Neural cell (in vitro differentiated cells): Measurements from ENCODE around the gene GHITM. TPM values are rescaled to one million over a fixed set of nuclear protein-coding genes. Genes with fewer than 3 reads are reported as not detected.

Experiments
- H2AFZ ChIP-seq: fragments of 200-600, 300-800 bp; sonication (generic), shearing (Covaris generic); 2 replicates; pipeline ENCODE4 v1.6.0; 2014; ENCODE audit warnings: low read depth, mild to moderate bottlenecking, antibody characterized with exemption, low read length, moderate library complexity
- H3F3A ChIP-seq: fragments of 200-600 bp; shearing (Covaris generic); 2 replicates; pipeline ENCODE4 v1.6.1; 2016; ENCODE audit warnings: mild to moderate bottlenecking, moderate library complexity, mixed read lengths, antibody characterized with exemption, low read length; ENCODE audit not compliant: insufficient read depth, poor library complexity, severe bottlenecking
- H3K27ac ChIP-seq: fragments of 200-600, 300-800 bp; sonication (generic), shearing (Covaris generic); 2 replicates; pipeline ENCODE4 v1.5.1; 2014; ENCODE audit warnings: mild to moderate bottlenecking, low read length, moderate library complexity
- H3K27me3 ChIP-seq: fragments of 300-800, 200-600 bp; sonication (generic), shearing (Covaris generic); 2 replicates; pipeline ENCODE4 v1.6.0; 2014; ENCODE audit warnings: mild to moderate bottlenecking, low read depth, low read length, moderate library complexity; ENCODE audit not compliant: insufficient read depth
- H3K36me3 ChIP-seq: fragments of 300-800, 200-600 bp; sonication (generic), shearing (Covaris generic); 2 replicates; pipeline ENCODE4 v1.5.1; 2014; ENCODE audit warnings: mild to moderate bottlenecking, antibody characterized with exemption, low read length, moderate library complexity; ENCODE audit not compliant: insufficient read depth
- H3K4me2 ChIP-seq: fragments of 300-800, 200-600 bp; sonication (generic), shearing (Covaris generic); 2 replicates; pipeline ENCODE4 v1.6.0; 2014; ENCODE audit warnings: mild to moderate bottlenecking, low read length
- H3K4me3 ChIP-seq: fragments of 300-800, 200-600 bp; sonication (generic), shearing (Covaris generic); 2 replicates; pipeline ENCODE4 v1.5.1; 2014; ENCODE audit warnings: mild to moderate bottlenecking, low read length, moderate library complexity
- H3K79me2 ChIP-seq: fragments of 200-600 bp; shearing (Covaris generic); replicated peaks from 2 replicates; pipeline ENCODE4 v1.6.0; 2014; ENCODE audit warnings: mild to moderate bottlenecking, low read length, moderate library complexity; ENCODE audit not compliant: insufficient read depth
- H3K9ac ChIP-seq: fragments of 300-800, 200-600 bp; sonication (generic), shearing (Covaris generic); 2 replicates; pipeline ENCODE4 v1.6.1; 2016; ENCODE audit warnings: mild to moderate bottlenecking, low read length, mixed read lengths
- H3K9me2 ChIP-seq: fragments of 200-600 bp; shearing (Covaris generic); 2 replicates; pipeline ENCODE4 v1.6.1; 2016; ENCODE audit warnings: mild to moderate bottlenecking, low read length, mixed read lengths; ENCODE audit not compliant: insufficient read depth
- H3K9me3 ChIP-seq: fragments of 200-600, 300-800 bp; sonication (generic), shearing (Covaris generic); 2 replicates; pipeline ENCODE4 v1.6.1; 2016; ENCODE audit warnings: mild to moderate bottlenecking, mixed run types, low read length, moderate library complexity, mixed read lengths
- H4K20me1 ChIP-seq: fragments of 200-600 bp; shearing (Covaris generic); 2 replicates; pipeline ENCODE4 v1.6.1; 2016; ENCODE audit warnings: mild to moderate bottlenecking, mixed run types; ENCODE audit not compliant: insufficient read depth
- EP300 ChIP-seq: fragments of 450-650 bp; conservative IDR thresholded peaks from 2 replicates; pipeline ENCODE4 v1.6.1; 2014; ENCODE audit warnings: antibody characterized with exemption, mild to moderate bottlenecking, moderate library complexity; ENCODE audit not compliant: poor library complexity, severe bottlenecking
- EZH2 ChIP-seq: fragments of 200-600, 300-800 bp; shearing (Covaris generic), sonication (generic); IDR thresholded peaks from 2 replicates; pipeline ENCODE4 v1.6.1; 2014; ENCODE audit warnings: antibody characterized with exemption, low read length, borderline replicate concordance, mild to moderate bottlenecking; ENCODE audit not compliant: insufficient read depth, poor library complexity, severe bottlenecking
- MXI1 ChIP-seq: fragments of 450-650 bp; conservative IDR thresholded peaks from 2 replicates; pipeline ENCODE4 v1.6.1; 2014; ENCODE audit warnings: antibody characterized with exemption, mild to moderate bottlenecking; ENCODE audit not compliant: poor library complexity, severe bottlenecking
- POLR2AphosphoS5 ChIP-seq: IDR thresholded peaks from 2 replicates; pipeline ENCODE4 v1.6.1; 2012
- RAD21 ChIP-seq: fragments of 450-650 bp; conservative IDR thresholded peaks from 2 replicates; pipeline ENCODE4 v1.6.1; 2014; ENCODE audit warnings: antibody characterized with exemption, mild to moderate bottlenecking, moderate library complexity
- SMC3 ChIP-seq: fragments of 450-650 bp; conservative IDR thresholded peaks from 2 replicates; pipeline ENCODE4 v1.6.1; 2014; ENCODE audit warnings: antibody characterized with exemption, mild to moderate bottlenecking, moderate library complexity; ENCODE audit not compliant: poor library complexity
- TAF1 ChIP-seq: IDR thresholded peaks from 2 replicates; pipeline ENCODE4 v1.6.1; 2012; ENCODE audit warnings: low read depth
- polyA plus RNA-seq: library from polyadenylated mRNA; depleted of rRNA; stranded (reverse); fragments of >200 nt; gene quantifications from 2 replicates; pipeline ENCODE4 v1.2.3, GENCODE V29; 2014
- TF ChIP-seq, protein P1 (sequence below): fragments of 450-650 bp; IDR thresholded peaks from 2 replicates; pipeline ENCODE4 v1.5.1; 2014; ENCODE audit warnings: antibody characterized with exemption, mild to moderate bottlenecking, moderate library complexity; ENCODE audit not compliant: poor library complexity, severe bottlenecking
- TF ChIP-seq, protein P2 (sequence below): IDR thresholded peaks from 2 replicates; pipeline ENCODE4 v1.6.1; 2012; ENCODE audit warnings: borderline replicate concordance

GHITM gene
- polyA plus RNA-seq, 1 donor from 2014 or later, result 306 TPM

DNA sequence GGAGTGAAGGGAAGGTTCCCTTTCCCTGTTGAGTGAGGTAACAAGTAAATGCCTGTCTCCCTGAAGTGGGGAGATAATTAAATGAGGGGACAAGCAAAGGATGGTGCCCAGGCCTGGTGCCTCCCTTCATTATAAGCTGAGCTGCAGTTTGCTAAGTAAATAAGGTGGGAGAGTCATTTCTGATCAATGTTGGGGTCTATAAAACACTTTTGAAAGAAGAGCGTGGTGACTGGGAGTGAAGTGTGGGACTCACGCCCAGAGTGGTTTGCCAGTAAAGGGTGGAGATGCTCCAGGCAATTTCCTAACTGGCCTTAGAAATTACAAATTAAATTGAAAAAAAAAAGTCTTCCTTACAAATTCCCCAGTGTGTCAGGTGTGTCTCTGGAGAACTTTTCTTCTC is 24.7 kb downstream of the GHITM start:
- TF ChIP-seq MXI1 (no peak), EP300 (no peak), SMC3 (no peak), EZH2 (no peak), TAF1 (no peak), POLR2AphosphoS5 (no peak), RAD21 (no peak)
- TF ChIP-seq, protein P1, sequence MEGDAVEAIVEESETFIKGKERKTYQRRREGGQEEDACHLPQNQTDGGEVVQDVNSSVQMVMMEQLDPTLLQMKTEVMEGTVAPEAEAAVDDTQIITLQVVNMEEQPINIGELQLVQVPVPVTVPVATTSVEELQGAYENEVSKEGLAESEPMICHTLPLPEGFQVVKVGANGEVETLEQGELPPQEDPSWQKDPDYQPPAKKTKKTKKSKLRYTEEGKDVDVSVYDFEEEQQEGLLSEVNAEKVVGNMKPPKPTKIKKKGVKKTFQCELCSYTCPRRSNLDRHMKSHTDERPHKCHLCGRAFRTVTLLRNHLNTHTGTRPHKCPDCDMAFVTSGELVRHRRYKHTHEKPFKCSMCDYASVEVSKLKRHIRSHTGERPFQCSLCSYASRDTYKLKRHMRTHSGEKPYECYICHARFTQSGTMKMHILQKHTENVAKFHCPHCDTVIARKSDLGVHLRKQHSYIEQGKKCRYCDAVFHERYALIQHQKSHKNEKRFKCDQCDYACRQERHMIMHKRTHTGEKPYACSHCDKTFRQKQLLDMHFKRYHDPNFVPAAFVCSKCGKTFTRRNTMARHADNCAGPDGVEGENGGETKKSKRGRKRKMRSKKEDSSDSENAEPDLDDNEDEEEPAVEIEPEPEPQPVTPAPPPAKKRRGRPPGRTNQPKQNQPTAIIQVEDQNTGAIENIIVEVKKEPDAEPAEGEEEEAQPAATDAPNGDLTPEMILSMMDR, result no peak
- TF ChIP-seq, protein P2, sequence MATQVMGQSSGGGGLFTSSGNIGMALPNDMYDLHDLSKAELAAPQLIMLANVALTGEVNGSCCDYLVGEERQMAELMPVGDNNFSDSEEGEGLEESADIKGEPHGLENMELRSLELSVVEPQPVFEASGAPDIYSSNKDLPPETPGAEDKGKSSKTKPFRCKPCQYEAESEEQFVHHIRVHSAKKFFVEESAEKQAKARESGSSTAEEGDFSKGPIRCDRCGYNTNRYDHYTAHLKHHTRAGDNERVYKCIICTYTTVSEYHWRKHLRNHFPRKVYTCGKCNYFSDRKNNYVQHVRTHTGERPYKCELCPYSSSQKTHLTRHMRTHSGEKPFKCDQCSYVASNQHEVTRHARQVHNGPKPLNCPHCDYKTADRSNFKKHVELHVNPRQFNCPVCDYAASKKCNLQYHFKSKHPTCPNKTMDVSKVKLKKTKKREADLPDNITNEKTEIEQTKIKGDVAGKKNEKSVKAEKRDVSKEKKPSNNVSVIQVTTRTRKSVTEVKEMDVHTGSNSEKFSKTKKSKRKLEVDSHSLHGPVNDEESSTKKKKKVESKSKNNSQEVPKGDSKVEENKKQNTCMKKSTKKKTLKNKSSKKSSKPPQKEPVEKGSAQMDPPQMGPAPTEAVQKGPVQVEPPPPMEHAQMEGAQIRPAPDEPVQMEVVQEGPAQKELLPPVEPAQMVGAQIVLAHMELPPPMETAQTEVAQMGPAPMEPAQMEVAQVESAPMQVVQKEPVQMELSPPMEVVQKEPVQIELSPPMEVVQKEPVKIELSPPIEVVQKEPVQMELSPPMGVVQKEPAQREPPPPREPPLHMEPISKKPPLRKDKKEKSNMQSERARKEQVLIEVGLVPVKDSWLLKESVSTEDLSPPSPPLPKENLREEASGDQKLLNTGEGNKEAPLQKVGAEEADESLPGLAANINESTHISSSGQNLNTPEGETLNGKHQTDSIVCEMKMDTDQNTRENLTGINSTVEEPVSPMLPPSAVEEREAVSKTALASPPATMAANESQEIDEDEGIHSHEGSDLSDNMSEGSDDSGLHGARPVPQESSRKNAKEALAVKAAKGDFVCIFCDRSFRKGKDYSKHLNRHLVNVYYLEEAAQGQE, result no peak
- no peaks in the 10 kb centered on the region for H3F3A ChIP-seq
- no peaks in the 10 kb centered on the region for H3K36me3 ChIP-seq
- no peak overlapping the region for H2AFZ ChIP-seq
- H4K20me1 ChIP-seq, result no peaks in the 10 kb centered on the region
- no peak overlapping the region for H3K4me3 ChIP-seq
- no peaks in the 10 kb centered on the region for H3K9me3 ChIP-seq
- no peak overlapping the region for H3K4me2 ChIP-seq
- H3K9ac ChIP-seq, result no peak overlapping the region
- H3K27ac ChIP-seq, result no peak overlapping the region
- no peaks in the 10 kb centered on the region for H3K79me2 ChIP-seq
- H3K27me3 ChIP-seq, result no peaks in the 10 kb centered on the region
- no peaks in the 10 kb centered on the region for H3K9me2 ChIP-seq

DNA sequence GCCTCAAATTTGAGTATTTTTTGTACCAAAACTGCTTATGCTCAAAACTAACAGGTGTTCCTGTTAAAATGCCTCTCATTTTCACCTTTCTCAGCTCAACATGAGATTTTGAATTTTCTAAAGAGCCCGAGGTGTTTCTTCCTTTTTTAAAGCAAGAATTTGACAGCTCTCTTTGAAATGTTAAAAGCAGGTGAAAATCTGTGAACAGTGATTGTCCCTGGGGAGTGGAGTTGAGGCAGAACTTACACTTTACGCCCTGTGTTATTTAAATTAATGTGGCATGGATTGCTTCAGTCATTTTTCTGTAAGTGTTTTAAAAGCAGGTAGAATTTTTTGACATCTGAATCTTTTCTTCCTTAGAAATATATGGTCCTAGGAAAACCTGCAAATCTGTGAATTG is 25.1 kb downstream of the GHITM start:
- H3K27me3 ChIP-seq, result no peaks in the 10 kb centered on the region
- no peak overlapping the region for H3K9ac ChIP-seq
- no peak overlapping the region for H2AFZ ChIP-seq
- no peaks in the 10 kb centered on the region for H3K9me2 ChIP-seq
- H3K9me3 ChIP-seq, result no peaks in the 10 kb centered on the region
- H3K27ac ChIP-seq, result peak overlapping the region; percentile 16
- no peak overlapping the region for H3K4me2 ChIP-seq
- no peaks in the 10 kb centered on the region for H3K79me2 ChIP-seq
- H4K20me1 ChIP-seq, result no peaks in the 10 kb centered on the region
- peak overlapping the region; percentile 3 for H3K4me3 ChIP-seq
- TF ChIP-seq MXI1, result no peak
- TF ChIP-seq EP300, result peak; percentile 26
- no peak for TF ChIP-seq POLR2AphosphoS5
- TF ChIP-seq, protein P2, result peak; percentile 40
- no peak for TF ChIP-seq EZH2
- no peak for TF ChIP-seq SMC3
- TF ChIP-seq, protein P1, result no peak
- TF ChIP-seq TAF1, result no peak
- TF ChIP-seq RAD21, result no peak
- H3K36me3 ChIP-seq, result no peaks in the 10 kb centered on the region
- H3F3A ChIP-seq, result no peaks in the 10 kb centered on the region
